ENCODE measurements around the gene AQP2.

Gene AQP2

GRCh38 chr12:49939707-49940106 lies 10.8 kb upstream of the AQP2 start:
- DNase-seq (ENCODE audit: low read depth in 1 of 2, low spot score in 1 of 2): no peak

- no peak for DNase-seq (ENCODE audit: low read depth in 1 of 2, low spot score in 1 of 2)
Measured at GRCh38 chr12:49941556-49942511, 8.7 kb upstream of the AQP2 start.

- no peak for DNase-seq (ENCODE audit: low read depth in 1 of 2, low spot score in 1 of 2)
Measured at GRCh38 chr12:49942512-49942893, 8.0 kb upstream of the AQP2 start.

GRCh38 chr12:49942921-49943624 lies 7.5 kb upstream of the AQP2 start:
- no peak for DNase-seq (ENCODE audit: low read depth in 1 of 2, low spot score in 1 of 2)

- no peak for DNase-seq (ENCODE audit: low read depth in 1 of 2, low spot score in 1 of 2)
Measured at GRCh38 chr12:49943625-49943960, 6.9 kb upstream of the AQP2 start.

GRCh38 chr12:49944046-49944445 lies 6.5 kb upstream of the AQP2 start:
- DNase-seq (ENCODE audit: low read depth in 1 of 2, low spot score in 1 of 2): no peak

GRCh38 chr12:49944718-49945117 lies 5.8 kb upstream of the AQP2 start:
- DNase-seq (ENCODE audit: low read depth in 1 of 2, low spot score in 1 of 2): no peak

- peak; percentile 68 to 79 for DNase-seq (ENCODE audit: low read depth in 1 of 2, low spot score in 1 of 2)
Measured at GRCh38 chr12:49945394-49946080, 5.0 kb upstream of the AQP2 start.

- no peak for DNase-seq (ENCODE audit: low read depth in 1 of 2, low spot score in 1 of 2)
Measured at GRCh38 chr12:49946086-49946485, 4.5 kb upstream of the AQP2 start.

GRCh38 chr12:49946497-49946896 lies 4.0 kb upstream of the AQP2 start:
- DNase-seq (ENCODE audit: low read depth in 1 of 2, low spot score in 1 of 2): no peak

- no peak for DNase-seq (ENCODE audit: low read depth in 1 of 2, low spot score in 1 of 2)
Measured at GRCh38 chr12:49947593-49948226, 2.8 kb upstream of the AQP2 start.

- no peak for DNase-seq (ENCODE audit: low read depth in 1 of 2, low spot score in 1 of 2)
Measured at GRCh38 chr12:49948866-49949845, 1.4 kb upstream of the AQP2 start.

- no peak for DNase-seq (ENCODE audit: low read depth in 1 of 2, low spot score in 1 of 2)
Measured at GRCh38 chr12:49949866-49950265, 671 bp upstream of the AQP2 start.

GRCh38 chr12:49951411-49952240 lies 1.1 kb downstream of the AQP2 start:
- no peak for DNase-seq (ENCODE audit: low read depth in 1 of 2, low spot score in 1 of 2)

GRCh38 chr12:49952391-49953055 lies 2.0 kb downstream of the AQP2 start:
- DNase-seq (ENCODE audit: low read depth in 1 of 2, low spot score in 1 of 2): no peak

- DNase-seq (ENCODE audit: low read depth in 1 of 2, low spot score in 1 of 2): no peak
Measured at GRCh38 chr12:49953151-49953550, 2.6 kb downstream of the AQP2 start.

- DNase-seq (ENCODE audit: low read depth in 1 of 2, low spot score in 1 of 2): no peak
Measured at GRCh38 chr12:49953961-49954846, 3.7 kb downstream of the AQP2 start.
